Fibroblast of villous mesenchyme (primary cell): ENCODE measurements around the gene MPRIP. TPM values are rescaled to one million over a fixed set of nuclear protein-coding genes. Genes with fewer than 3 reads are reported as not detected.

Experiments used
- DNase-seq: peaks from one replicate; pipeline ENCODE4 v3.0.0-alpha.2; 2010; ENCODE audit warnings: low read depth
- H3K4me3 ChIP-seq: 2 replicates; pipeline ENCODE4 v1.5.1; 2011; ENCODE audit warnings: low read depth, mild to moderate bottlenecking, low read length
- CTCF ChIP-seq: IDR thresholded peaks from 2 replicates; pipeline ENCODE4 v1.5.1; 2012; ENCODE audit warnings: low read depth, mild to moderate bottlenecking, low read length; ENCODE audit not compliant: insufficient read depth
- total RNA-seq: library from RNA; depleted of rRNA; stranded (reverse); fragments of >200 nt; gene quantifications from 2 replicates; pipeline ENCODE4 v1.2.3, GENCODE V29; 2012

Gene MPRIP
- total RNA-seq, 1 donor: 178 TPM

GRCh38 chr17:17032131-17032692 lies 10.0 kb upstream of the MPRIP start:
- no peak for TF ChIP-seq CTCF
- peak; percentile 82 for DNase-seq
- no peak overlapping the region for H3K4me3 ChIP-seq

- TF ChIP-seq CTCF: no peak
- no peak for DNase-seq
- H3K4me3 ChIP-seq: no peak overlapping the region
These were observed 8.8 kb upstream of the MPRIP start for GRCh38 chr17:17033466-17033865.

- DNase-seq: no peak
- no peak overlapping the region for H3K4me3 ChIP-seq
- no peak for TF ChIP-seq CTCF
These were observed 8.2 kb upstream of the MPRIP start for GRCh38 chr17:17034026-17034425.

GRCh38 chr17:17034496-17035075 lies 7.7 kb upstream of the MPRIP start:
- H3K4me3 ChIP-seq: no peak overlapping the region
- TF ChIP-seq CTCF: no peak
- DNase-seq: no peak

GRCh38 chr17:17035490-17035889 lies 6.8 kb upstream of the MPRIP start:
- no peak for DNase-seq
- no peak overlapping the region for H3K4me3 ChIP-seq
- no peak for TF ChIP-seq CTCF

- no peak for DNase-seq
- no peak for TF ChIP-seq CTCF
- H3K4me3 ChIP-seq: no peak overlapping the region
These were observed 6.2 kb upstream of the MPRIP start for GRCh38 chr17:17035920-17036523.
